HG02678 (cell line): ENCODE data around the gene LRRC1.

Source experiments
- ATAC-seq: cut with Tn5 transposase; IDR thresholded peaks from one replicate; pipeline ENCODE4 v1.9.1; 2021; ENCODE audit warnings: mild to moderate bottlenecking, moderate library complexity; ENCODE audit not compliant: unreplicated experiment

The LRRC1 gene

DNA sequence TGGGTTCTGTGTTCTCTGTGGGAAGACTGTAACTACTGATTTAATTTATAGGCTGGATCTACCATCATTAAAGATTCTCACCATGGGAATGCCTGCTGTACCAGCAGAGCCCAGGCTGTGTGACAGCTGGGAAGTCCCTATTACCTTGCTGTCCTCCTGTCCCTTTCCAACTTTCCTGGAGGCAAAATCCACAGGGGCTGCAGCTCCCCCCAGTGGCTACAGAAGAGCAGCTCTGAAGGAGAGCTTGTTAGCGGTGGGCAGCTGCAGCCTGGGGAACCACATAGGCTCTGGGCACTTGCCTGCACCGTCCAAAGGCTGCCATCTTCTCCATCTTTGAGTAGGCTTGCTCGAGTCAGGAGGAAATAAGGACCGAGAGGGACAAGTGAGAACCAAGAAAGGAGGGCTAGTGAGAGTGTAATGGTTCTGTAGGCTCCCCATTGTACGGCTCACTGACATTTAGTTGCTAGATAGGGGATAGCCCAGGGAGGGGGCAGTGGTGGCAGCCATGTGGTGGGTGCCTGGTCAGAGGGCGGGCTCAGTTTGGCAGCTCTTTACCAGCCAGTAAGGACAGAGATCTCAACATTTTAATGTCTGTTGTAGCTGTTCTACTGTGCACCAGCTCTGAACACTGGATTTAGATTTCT lies 161.4 kb downstream of the LRRC1 start:
- peak; percentile 94 for ATAC-seq

DNA sequence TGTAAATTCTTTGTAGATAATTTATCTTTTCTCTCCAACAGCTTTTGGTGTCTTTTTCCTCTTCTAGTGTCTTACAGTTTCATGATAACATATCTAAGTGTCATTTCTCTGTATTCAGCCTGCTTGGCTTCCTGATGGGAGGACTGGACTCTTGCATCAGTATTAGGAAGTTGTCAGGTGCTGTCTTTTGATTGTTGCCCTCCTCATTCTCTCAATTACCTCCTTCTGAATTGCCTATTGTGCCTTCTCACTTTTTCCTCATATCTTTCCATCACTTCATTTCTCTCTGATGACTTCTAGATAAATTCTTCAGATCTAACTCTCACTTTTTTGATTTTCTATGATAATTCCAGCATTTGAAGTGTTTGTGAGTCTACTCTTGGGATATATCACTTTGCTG lies 162.0 kb downstream of the LRRC1 start:
- ATAC-seq, result no peak

DNA sequence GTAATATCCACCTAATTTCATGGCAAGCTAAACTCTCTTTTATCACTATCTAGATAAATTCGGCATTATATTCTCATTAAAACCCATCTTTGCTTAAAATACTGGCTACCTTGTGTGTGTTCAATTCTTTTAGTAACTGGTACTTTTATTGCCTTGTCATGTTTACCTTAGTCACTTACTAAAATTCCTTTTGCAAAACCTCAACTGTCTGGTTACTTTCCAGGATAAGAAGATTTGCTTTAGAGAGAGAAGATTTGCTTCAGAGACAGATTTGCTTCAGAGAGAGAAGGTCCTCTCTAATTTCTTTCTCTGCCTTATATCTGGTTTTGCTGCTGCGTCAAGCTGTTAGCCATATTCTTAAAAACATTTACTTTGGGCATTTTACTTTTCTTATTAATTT lies 164.9 kb downstream of the LRRC1 start:
- ATAC-seq, result no peak

DNA sequence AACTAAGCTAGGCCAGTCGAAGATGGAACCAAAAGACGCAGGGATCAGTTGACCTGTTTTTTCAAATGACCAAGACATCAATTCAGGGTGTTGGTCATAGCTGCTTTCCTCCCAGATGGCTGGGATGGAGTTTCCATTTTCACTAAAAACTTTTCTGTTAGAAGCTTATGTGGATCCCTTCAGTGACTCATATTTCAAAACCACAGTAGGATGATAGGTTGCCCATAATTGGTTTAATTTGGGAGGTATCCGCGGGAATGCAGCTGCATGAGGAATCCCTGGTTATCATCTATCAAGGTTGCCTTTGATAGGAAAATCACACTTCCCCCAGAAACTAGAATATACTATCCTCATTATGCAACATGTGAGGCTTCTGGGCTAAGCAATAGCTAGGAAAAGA lies 165.5 kb downstream of the LRRC1 start:
- no peak for ATAC-seq

DNA sequence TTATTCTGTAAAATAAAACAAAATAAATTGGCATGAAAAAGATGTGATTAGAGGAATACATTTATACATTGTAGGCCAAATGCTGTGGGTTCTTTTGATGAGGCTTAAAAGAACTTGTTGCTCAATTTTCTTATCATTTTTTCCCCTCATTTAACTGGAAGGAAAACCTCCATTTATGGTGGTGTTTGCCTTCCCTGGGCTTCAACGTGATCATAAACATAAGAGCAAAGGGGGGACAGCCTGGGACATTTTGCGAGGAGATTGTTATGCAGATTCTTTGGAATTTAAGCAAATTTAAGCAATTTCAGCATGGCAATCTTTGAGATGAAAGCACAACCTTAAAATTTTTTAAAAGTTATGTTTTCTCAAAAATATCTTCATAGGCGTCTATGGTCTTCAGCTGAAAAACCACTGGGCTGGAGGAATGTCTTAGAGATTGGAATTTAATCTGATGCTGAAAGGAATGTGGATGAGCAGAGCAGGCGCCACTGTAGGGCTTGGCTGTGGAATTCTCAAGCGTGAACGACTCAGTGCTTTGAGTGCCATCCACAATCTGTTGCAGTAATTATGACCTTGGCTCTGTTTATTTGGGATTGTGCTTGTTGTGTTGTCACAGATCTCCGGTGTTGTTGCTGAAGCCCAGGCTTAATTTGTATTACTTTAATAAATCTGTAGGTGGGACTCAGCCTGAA lies 167.0 kb downstream of the LRRC1 start:
- no peak for ATAC-seq

DNA sequence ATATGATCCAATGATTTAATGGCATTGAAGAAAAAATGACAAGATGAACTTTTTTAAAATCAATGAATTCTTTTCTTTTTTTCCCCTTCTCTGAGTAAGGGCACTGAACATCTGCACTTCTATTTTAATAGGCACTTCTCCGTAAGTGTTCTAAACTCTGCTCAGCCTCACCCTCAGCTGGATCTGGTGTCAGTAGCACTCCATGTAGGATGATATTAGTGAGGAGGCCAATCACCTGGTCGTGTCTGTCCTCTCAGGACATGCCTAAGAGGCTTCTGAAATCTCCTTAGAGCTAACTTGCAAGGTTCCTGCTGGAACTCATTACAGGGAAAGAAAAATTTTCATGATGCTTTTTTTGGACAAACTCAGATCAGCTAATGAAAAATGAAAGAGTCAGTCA lies 167.8 kb downstream of the LRRC1 start:
- ATAC-seq, result no peak

DNA sequence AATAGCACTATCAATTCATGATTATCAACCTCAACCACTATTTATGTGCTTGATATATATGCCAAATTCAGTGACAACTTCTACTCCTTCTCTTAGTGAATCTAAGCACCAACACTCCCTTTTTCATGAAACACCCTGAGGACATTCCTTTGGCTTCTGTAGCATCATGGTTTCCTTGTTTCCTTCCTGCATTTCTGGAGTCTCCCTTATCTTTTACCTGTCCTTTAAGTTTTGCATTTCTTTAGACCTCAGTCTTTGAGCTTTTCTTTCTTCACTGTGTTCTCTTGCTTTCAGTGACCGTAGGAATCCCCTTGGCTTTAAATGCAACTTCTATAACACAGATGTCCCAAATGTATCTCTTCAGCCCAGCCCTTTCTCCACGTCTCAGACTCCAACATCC lies 172.6 kb downstream of the LRRC1 start:
- ATAC-seq, result no peak
